Measurements from ENCODE around the gene SH2B3.
"Not testable (repeated sequence)": the region's sequence is repeated elsewhere in the genome, so short reads cannot be mapped to it uniquely, and the experiment has no call there.

SH2B3 gene

GRCh38 chr12:111366075-111366474 is 39.6 kb upstream of the SH2B3 start:
- DNase-seq (ENCODE audit: insufficient read length, low spot score) (no peak), FAIRE-seq (no peak)
- TF ChIP-seq TAF1 (IDR thresholded peaks at IDR 0.05; ENCODE audit: low read depth, low read length) (no peak), SPI1 (IDR thresholded peaks at IDR 0.05; ENCODE audit: low read depth, low read length) (no peak), POLR2AphosphoS5 (IDR thresholded peaks at IDR 0.05; ENCODE audit: low read depth, low read length) (no peak), POU2F2 (IDR thresholded peaks at IDR 0.05; ENCODE audit: low read depth, low read length) (no peak), PAX5 (IDR thresholded peaks at IDR 0.05; ENCODE audit: insufficient read depth, low read length, severe bottlenecking) (no peak), POLR2A (IDR thresholded peaks at IDR 0.05; ENCODE audit: low read depth, low read length) (no peak)

DNA sequence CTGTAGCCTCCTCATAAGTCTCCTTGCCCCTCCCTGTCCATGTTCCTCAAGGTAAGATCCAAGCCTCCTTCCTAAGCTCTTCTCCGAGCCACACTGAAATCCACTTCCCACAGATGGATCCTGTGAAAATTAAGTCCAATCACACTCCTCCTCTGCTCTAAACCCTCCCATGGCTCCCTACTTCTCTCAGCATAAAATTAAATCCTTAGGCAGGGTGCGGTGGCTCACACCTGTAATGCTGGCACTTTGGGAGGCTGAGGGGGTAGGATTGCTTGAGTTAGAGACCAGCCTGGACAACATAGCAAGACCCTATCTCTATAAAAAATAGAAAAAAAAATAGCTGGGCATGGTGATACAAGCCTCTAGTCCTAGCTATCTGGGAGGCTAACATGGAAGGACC is 39.1 kb upstream of the SH2B3 start:
- TF ChIP-seq POU2F2 (IDR thresholded peaks at IDR 0.05; ENCODE audit: low read depth, low read length), result no peak
- TF ChIP-seq POLR2AphosphoS5 (IDR thresholded peaks at IDR 0.05; ENCODE audit: low read depth, low read length), result no peak
- no peak for TF ChIP-seq PAX5 (IDR thresholded peaks at IDR 0.05; ENCODE audit: insufficient read depth, low read length, severe bottlenecking)
- TF ChIP-seq POLR2A (IDR thresholded peaks at IDR 0.05; ENCODE audit: low read depth, low read length), result no peak
- TF ChIP-seq TAF1 (IDR thresholded peaks at IDR 0.05; ENCODE audit: low read depth, low read length), result no peak
- DNase-seq (ENCODE audit: insufficient read length, low spot score), result no peak
- FAIRE-seq, result no peak

DNA sequence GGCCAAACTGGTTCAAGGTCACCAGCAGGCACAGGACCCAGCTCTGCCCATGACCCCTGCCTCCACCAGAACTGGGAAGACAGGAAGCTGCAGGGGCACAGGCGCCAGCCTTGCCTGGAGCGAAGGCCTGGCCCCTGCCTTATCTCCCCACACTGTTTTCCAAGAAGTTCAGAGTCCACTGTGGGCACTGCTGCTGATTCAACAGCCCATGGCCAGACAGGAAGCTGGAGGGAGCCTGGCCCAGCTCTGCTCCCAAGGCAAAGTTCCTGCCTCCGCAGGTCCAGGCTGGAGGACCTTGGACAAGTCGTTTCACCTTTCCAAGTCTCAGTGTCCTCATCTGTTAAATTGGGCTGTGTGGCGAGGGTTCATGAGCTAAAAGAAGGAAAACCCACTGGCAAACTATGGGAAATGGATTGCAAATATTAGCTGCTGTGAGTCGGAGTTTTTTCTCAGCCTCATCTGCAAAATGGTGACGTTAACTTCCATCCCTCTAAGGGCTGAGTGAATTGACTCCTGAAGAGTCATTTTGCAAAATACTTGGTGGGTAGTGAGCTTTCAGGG is 38.0 kb upstream of the SH2B3 start:
- no peak for FAIRE-seq
- TF ChIP-seq SPI1 (IDR thresholded peaks at IDR 0.05; ENCODE audit: low read depth, low read length), result no peak
- no peak for TF ChIP-seq POU2F2 (IDR thresholded peaks at IDR 0.05; ENCODE audit: low read depth, low read length)
- TF ChIP-seq PAX5 (IDR thresholded peaks at IDR 0.05; ENCODE audit: insufficient read depth, low read length, severe bottlenecking), result no peak
- no peak for TF ChIP-seq TAF1 (IDR thresholded peaks at IDR 0.05; ENCODE audit: low read depth, low read length)
- TF ChIP-seq POLR2A (IDR thresholded peaks at IDR 0.05; ENCODE audit: low read depth, low read length), result no peak
- no peak for TF ChIP-seq POLR2AphosphoS5 (IDR thresholded peaks at IDR 0.05; ENCODE audit: low read depth, low read length)
- no peak for DNase-seq (ENCODE audit: insufficient read length, low spot score)

- no peak for FAIRE-seq
- TF ChIP-seq PAX5 (IDR thresholded peaks at IDR 0.05; ENCODE audit: insufficient read depth, low read length, severe bottlenecking) (no peak), POLR2AphosphoS5 (IDR thresholded peaks at IDR 0.05; ENCODE audit: low read depth, low read length) (no peak), POU2F2 (IDR thresholded peaks at IDR 0.05; ENCODE audit: low read depth, low read length) (no peak), TAF1 (IDR thresholded peaks at IDR 0.05; ENCODE audit: low read depth, low read length) (no peak), SPI1 (IDR thresholded peaks at IDR 0.05; ENCODE audit: low read depth, low read length) (no peak), POLR2A (IDR thresholded peaks at IDR 0.05; ENCODE audit: low read depth, low read length) (no peak)
- no peak for DNase-seq (ENCODE audit: insufficient read length, low spot score)
Measured at GRCh38 chr12:111368291-111368787, 37.4 kb upstream of the SH2B3 start.

GRCh38 chr12:111368788-111369495 is 36.8 kb upstream of the SH2B3 start, which contains the start of gene PHETA1:
PHETA1 (minus strand) TSS chr12:111369095; CDS start chr12:111363427, 5,668 bp downstream.
- DNase-seq (ENCODE audit: insufficient read length, low spot score) (peak; percentile 93), FAIRE-seq (peak; percentile 90)
- TF ChIP-seq PAX5 (IDR thresholded peaks at IDR 0.05; ENCODE audit: insufficient read depth, low read length, severe bottlenecking) (no peak), POLR2AphosphoS5 (IDR thresholded peaks at IDR 0.05; ENCODE audit: low read depth, low read length) (no peak), POLR2A (IDR thresholded peaks at IDR 0.05; ENCODE audit: low read depth, low read length) (no peak), SPI1 (IDR thresholded peaks at IDR 0.05; ENCODE audit: low read depth, low read length) (peak; percentile 19; the same call in 1 of the 2 replicates), TAF1 (IDR thresholded peaks at IDR 0.05; ENCODE audit: low read depth, low read length) (no peak), POU2F2 (IDR thresholded peaks at IDR 0.05; ENCODE audit: low read depth, low read length) (no peak)

DNA sequence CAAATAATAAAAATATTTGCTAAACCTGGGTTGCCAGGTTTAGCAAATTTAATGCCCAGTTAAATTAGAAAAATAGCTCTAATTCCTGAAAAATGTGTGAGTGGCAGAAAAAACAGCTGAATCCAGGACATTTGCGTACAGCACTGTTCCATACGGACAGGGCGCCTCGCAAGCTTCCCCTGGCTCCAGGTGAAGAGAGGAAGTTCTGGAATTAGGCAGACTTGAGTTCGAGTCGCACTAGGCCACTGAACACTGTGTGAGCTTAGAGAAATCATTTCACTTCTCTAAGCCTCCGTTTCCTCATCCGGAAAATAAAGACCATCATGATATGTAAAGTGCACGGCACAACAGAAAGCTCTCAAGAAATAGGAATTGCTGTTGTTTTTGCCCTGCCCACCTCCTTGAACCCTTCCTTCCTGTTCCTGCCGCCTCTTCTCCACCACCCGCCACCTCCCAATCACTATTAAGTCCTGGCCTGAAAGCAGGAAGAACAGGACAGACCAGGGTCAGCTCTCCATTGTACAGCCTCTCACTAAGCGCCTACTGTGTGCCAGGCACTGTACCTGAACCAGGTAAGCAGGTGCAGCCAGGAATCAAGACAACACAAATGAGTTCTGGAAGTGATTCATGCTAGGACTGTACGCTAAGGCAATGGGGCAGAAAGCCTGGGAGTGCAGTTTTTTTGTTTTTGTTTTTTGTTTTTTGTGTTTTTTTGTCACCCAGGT is 36.1 kb upstream of the SH2B3 start:
- no peak for DNase-seq (ENCODE audit: insufficient read length, low spot score)
- FAIRE-seq, result no peak
- TF ChIP-seq POLR2AphosphoS5 (IDR thresholded peaks at IDR 0.05; ENCODE audit: low read depth, low read length) (no peak), SPI1 (IDR thresholded peaks at IDR 0.05; ENCODE audit: low read depth, low read length) (no peak), PAX5 (IDR thresholded peaks at IDR 0.05; ENCODE audit: insufficient read depth, low read length, severe bottlenecking) (no peak), TAF1 (IDR thresholded peaks at IDR 0.05; ENCODE audit: low read depth, low read length) (no peak), POU2F2 (IDR thresholded peaks at IDR 0.05; ENCODE audit: low read depth, low read length) (no peak), POLR2A (IDR thresholded peaks at IDR 0.05; ENCODE audit: low read depth, low read length) (no peak)

DNA sequence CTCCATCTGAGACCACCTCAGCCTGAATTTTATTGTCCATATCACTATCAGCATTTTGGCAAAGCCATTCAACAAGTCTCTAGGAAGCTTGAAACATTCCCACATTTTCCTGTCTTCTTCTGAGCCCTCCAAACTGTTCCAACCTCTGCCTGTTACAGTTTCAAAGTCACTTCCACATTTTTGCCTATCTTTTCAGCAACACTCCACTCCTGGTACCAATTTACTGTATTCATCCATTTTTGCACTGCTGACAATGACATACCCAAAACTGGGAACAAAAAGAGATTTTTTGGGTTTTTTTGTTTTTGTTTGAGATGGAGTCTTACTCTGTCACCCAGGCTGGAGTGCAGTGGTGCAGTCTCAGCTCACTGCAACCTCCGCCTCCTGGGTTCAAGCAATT is 32.5 kb upstream of the SH2B3 start:
- not testable (repeated sequence) for FAIRE-seq; DNase-seq (ENCODE audit: insufficient read length, low spot score)

DNA sequence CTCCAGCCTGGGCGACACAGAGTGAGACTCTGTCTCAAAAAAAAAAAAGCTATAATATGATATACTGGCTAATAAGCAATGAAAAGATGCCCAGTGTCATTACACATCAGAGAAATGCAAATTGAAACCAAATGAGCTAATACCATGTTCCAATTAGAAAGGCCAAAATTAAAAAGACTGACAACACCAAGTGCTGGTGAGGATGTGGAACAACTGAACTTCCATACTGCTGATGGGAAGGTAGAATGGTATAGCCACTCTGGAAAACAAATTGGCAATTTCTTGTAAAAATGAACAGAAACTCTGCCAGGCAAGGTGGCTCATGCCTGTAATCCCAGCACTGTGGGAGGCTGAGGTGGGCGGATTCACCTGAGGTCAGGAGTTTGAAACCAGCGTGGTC is 28.3 kb upstream of the SH2B3 start:
- FAIRE-seq, result no peak
- DNase-seq (ENCODE audit: insufficient read length, low spot score), result no peak
- TF ChIP-seq POLR2A (IDR thresholded peaks at IDR 0.05; ENCODE audit: low read depth, low read length), result no peak
- TF ChIP-seq TAF1 (IDR thresholded peaks at IDR 0.05; ENCODE audit: low read depth, low read length), result no peak
- no peak for TF ChIP-seq POU2F2 (IDR thresholded peaks at IDR 0.05; ENCODE audit: low read depth, low read length)
- no peak for TF ChIP-seq SPI1 (IDR thresholded peaks at IDR 0.05; ENCODE audit: low read depth, low read length)
- TF ChIP-seq PAX5 (IDR thresholded peaks at IDR 0.05; ENCODE audit: insufficient read depth, low read length, severe bottlenecking), result no peak

- DNase-seq (ENCODE audit: insufficient read length, low spot score) (no peak), FAIRE-seq (no peak)
- TF ChIP-seq PAX5 (IDR thresholded peaks at IDR 0.05; ENCODE audit: insufficient read depth, low read length, severe bottlenecking), result no peak
- TF ChIP-seq POLR2AphosphoS5 (IDR thresholded peaks at IDR 0.05; ENCODE audit: low read depth, low read length), result no peak
- TF ChIP-seq POU2F2 (IDR thresholded peaks at IDR 0.05; ENCODE audit: low read depth, low read length), result no peak
Measured at GRCh38 chr12:111379942-111380554, 25.7 kb upstream of the SH2B3 start.

Data from GM12891 (cell line).